OCI-LY3 (cell line): ENCODE data around the gene UGT3A1.

Source experiments
- H2AFZ ChIP-seq: fragments of 200-600, 300-600 bp; shearing (Covaris generic); 2 replicates; pipeline ENCODE4 v1.6.0; 2014; ENCODE audit warnings: antibody characterized with exemption, low read depth, low read length
- H3K27ac ChIP-seq: fragments of 200-600, 300-600 bp; sonication (generic); 2 replicates; pipeline ENCODE4 v1.5.1; 2014; ENCODE audit warnings: mild to moderate bottlenecking, low read length, moderate library complexity, mixed read lengths
- H3K27me3 ChIP-seq: fragments of 200-600, 300-600 bp; sonication (generic); 2 replicates; pipeline ENCODE4 v1.6.1; 2014; ENCODE audit warnings: low read depth, low read length, mixed read lengths
- H3K36me3 ChIP-seq: fragments of 200-600, 300-600 bp; sonication (generic); replicated peaks from 2 replicates; pipeline ENCODE3; 2014; ENCODE audit warnings: low read depth, low read length, mixed read lengths
- H3K4me1 ChIP-seq: fragments of 300-600, 200-600 bp; sonication (generic); 2 replicates; pipeline ENCODE4 v1.6.1; 2014; ENCODE audit warnings: low read length, mixed read lengths
- H3K4me2 ChIP-seq: fragments of 200-600, 300-600 bp; sonication (generic); 2 replicates; pipeline ENCODE4 v1.6.1; 2014; ENCODE audit warnings: low read length, mixed read lengths
- H3K4me3 ChIP-seq: fragments of 300-600, 200-600 bp; sonication (generic); 2 replicates; pipeline ENCODE4 v1.5.1; 2014; ENCODE audit warnings: antibody characterized with exemption, mild to moderate bottlenecking, low read length, moderate library complexity
- H3K79me2 ChIP-seq: fragments of 300-600, 200-600 bp; shearing (Covaris generic); 2 replicates; pipeline ENCODE4 v1.6.1; 2014; ENCODE audit warnings: mild to moderate bottlenecking, low read length, mixed read lengths
- H3K9ac ChIP-seq: fragments of 300-600, 200-600 bp; shearing (Covaris generic); 2 replicates; pipeline ENCODE4 v1.6.0; 2014; ENCODE audit warnings: mild to moderate bottlenecking, low read length, moderate library complexity
- H3K9me3 ChIP-seq: fragments of 200-600, 300-600 bp; shearing (Covaris generic); 2 replicates; pipeline ENCODE4 v1.6.1; 2014; ENCODE audit warnings: low read length, mixed read lengths; ENCODE audit not compliant: insufficient read depth
- H4K20me1 ChIP-seq: fragments of 200-600, 300-600 bp; sonication (generic); 2 replicates; pipeline ENCODE4 v1.6.1; 2016; ENCODE audit warnings: low read length, mixed read lengths; ENCODE audit not compliant: insufficient read depth
- CTCF ChIP-seq: fragments of 200-600, 300-600 bp; sonication (generic); IDR thresholded peaks from 2 replicates; pipeline ENCODE4 v1.5.1; 2014; ENCODE audit warnings: antibody characterized with exemption, low read length, low read depth
- EZH2phosphoT487 ChIP-seq: fragments of 200-600 bp; shearing (Covaris generic); IDR thresholded peaks from 2 replicates; pipeline ENCODE4 v1.6.1; 2018; ENCODE audit warnings: antibody characterized with exemption, mixed run types, low read depth

UGT3A1 gene

GRCh38 chr5:36006163-36006562 lies 15.0 kb upstream of the UGT3A1 start:
- H3K36me3 ChIP-seq = no peaks in the 10 kb centered on the region
- no peak overlapping the region for H3K9ac ChIP-seq
- H2AFZ ChIP-seq = no peak overlapping the region
- no peak for TF ChIP-seq CTCF
- no peaks in the 10 kb centered on the region; the same call in 1 of the 2 replicates for H3K9me3 ChIP-seq
- H4K20me1 ChIP-seq = no peaks in the 10 kb centered on the region
- H3K27ac ChIP-seq = no peak overlapping the region
- no peaks in the 10 kb centered on the region for H3K79me2 ChIP-seq
- no peak overlapping the region for H3K4me2 ChIP-seq
- H3K27me3 ChIP-seq = no peaks in the 10 kb centered on the region
- H3K4me3 ChIP-seq = no peak overlapping the region
- no peaks in the 10 kb centered on the region for H3K4me1 ChIP-seq

- no peaks in the 10 kb centered on the region for H3K79me2 ChIP-seq
- H3K27ac ChIP-seq = no peak overlapping the region
- H3K4me2 ChIP-seq = no peak overlapping the region
- no peaks in the 10 kb centered on the region for H3K9me3 ChIP-seq
- TF ChIP-seq CTCF (no peak), EZH2phosphoT487 (no peak)
- no peaks in the 10 kb centered on the region for H3K4me1 ChIP-seq
- H3K36me3 ChIP-seq = no peaks in the 10 kb centered on the region
- H3K9ac ChIP-seq = no peak overlapping the region
- H3K27me3 ChIP-seq = no peaks in the 10 kb centered on the region
- no peak overlapping the region for H3K4me3 ChIP-seq
- no peaks in the 10 kb centered on the region for H4K20me1 ChIP-seq
- no peak overlapping the region for H2AFZ ChIP-seq
Measured at GRCh38 chr5:36001032-36001431, 9.8 kb upstream of the UGT3A1 start.

- H3K27ac ChIP-seq = no peak overlapping the region
- no peaks in the 10 kb centered on the region for H3K79me2 ChIP-seq
- H2AFZ ChIP-seq = no peak overlapping the region
- TF ChIP-seq CTCF = no peak
- H3K9ac ChIP-seq = no peak overlapping the region
- H3K4me1 ChIP-seq = no peaks in the 10 kb centered on the region
- H4K20me1 ChIP-seq = no peaks in the 10 kb centered on the region
- H3K4me2 ChIP-seq = no peak overlapping the region
- no peak overlapping the region for H3K4me3 ChIP-seq
- H3K27me3 ChIP-seq = no peaks in the 10 kb centered on the region
- H3K9me3 ChIP-seq = no peaks in the 10 kb centered on the region
- H3K36me3 ChIP-seq = no peaks in the 10 kb centered on the region
Measured at GRCh38 chr5:35999547-35999946, 8.4 kb upstream of the UGT3A1 start.

DNA sequence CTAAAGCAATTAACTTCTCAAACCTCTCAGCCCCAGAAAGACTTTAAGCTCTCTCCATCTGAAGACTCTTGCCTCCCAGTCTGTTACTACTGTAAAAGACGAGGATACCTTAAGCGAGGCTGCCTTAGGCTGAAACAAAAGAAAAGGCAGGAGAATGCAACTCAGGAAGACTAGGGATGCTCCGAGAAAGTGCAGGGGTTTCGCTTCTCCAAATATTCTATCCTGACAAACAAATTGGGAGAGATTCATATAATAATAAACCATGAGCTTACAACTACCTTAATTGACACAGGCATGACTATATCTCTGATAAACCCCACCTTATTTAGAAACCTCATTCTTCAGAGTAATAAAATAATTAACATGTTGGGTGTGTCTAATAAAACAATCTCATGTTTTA lies 4.9 kb upstream of the UGT3A1 start:
- Histone ChIP-seq H3K4me3 (no peak overlapping the region), H3K9ac (no peak overlapping the region), H3K4me2 (no peak overlapping the region), H3K27me3 (no peaks in the 10 kb centered on the region), H3K36me3 (no peaks in the 10 kb centered on the region), H4K20me1 (no peaks in the 10 kb centered on the region), H3K79me2 (no peaks in the 10 kb centered on the region), H2AFZ (no peak overlapping the region), H3K4me1 (no peaks in the 10 kb centered on the region), H3K27ac (no peak overlapping the region), H3K9me3 (no peaks in the 10 kb centered on the region)
- TF ChIP-seq EZH2phosphoT487 (no peak), CTCF (no peak)
